Lower lobe of right lung (tissue), 2 donors: ENCODE measurements around the gene MTHFD1L. TPM values are rescaled to one million over a fixed set of nuclear protein-coding genes. Genes with fewer than 3 reads are reported as not detected.

Source experiments
- ATAC-seq, 2 donors: fragments of 200-7000 bp; cut with Tn5 transposase; one replicate each; pipeline ENCODE4 v1.9.1; 2020 to 2022; ENCODE audit warnings: mild to moderate bottlenecking in 2 of 2, moderate library complexity in 2 of 2
- DNase-seq: peaks from one replicate; pipeline ENCODE4 v3.0.0-alpha.2; 2020
- H3K27ac ChIP-seq: fragments of 200-600 bp; one replicate; pipeline ENCODE4 v1.8.0; 2022
- H3K27me3 ChIP-seq: fragments of 200-600 bp; one replicate; pipeline ENCODE4 v1.8.0; 2022; ENCODE audit warnings: low read depth
- H3K36me3 ChIP-seq: fragments of 200-600 bp; one replicate; pipeline ENCODE4 v1.8.0; 2022; ENCODE audit warnings: mild to moderate bottlenecking
- H3K4me1 ChIP-seq: fragments of 200-600 bp; one replicate; pipeline ENCODE4 v1.8.0; 2022
- H3K4me3 ChIP-seq: fragments of 200-600 bp; one replicate; pipeline ENCODE4 v1.8.0; 2022; ENCODE audit warnings: mild to moderate bottlenecking
- H3K9me3 ChIP-seq: fragments of 200-600 bp; one replicate; pipeline ENCODE4 v1.8.0; 2022
- intact Hi-C: fragments of 100-400 bp; cut with DNase I; formaldehyde crosslinking; loops from one replicate; pipeline ENCODE4 v1.11.0; 2022
- total RNA-seq: library from RNA; stranded (reverse); fragmentation: NEBNext Ultra II Directional; extraction: Animal tissue kit (Norgen Biotek cat#: 25700); gene quantifications from one replicate; pipeline ENCODE4 v1.2.1, GENCODE V29; 2021
- TF ChIP-seq, protein P1 (sequence below): fragments of 200-600 bp; IDR thresholded peaks from one replicate; pipeline ENCODE4 v1.8.0; 2022; ENCODE audit warnings: antibody characterized with exemption, mild to moderate bottlenecking
- donor health status: DM: no; HTN: yes; CAD: no; lungs with severe emphysema.

MTHFD1L gene
- total RNA-seq, 1 donor from 2014 or later, result 22.1 TPM

DNA sequence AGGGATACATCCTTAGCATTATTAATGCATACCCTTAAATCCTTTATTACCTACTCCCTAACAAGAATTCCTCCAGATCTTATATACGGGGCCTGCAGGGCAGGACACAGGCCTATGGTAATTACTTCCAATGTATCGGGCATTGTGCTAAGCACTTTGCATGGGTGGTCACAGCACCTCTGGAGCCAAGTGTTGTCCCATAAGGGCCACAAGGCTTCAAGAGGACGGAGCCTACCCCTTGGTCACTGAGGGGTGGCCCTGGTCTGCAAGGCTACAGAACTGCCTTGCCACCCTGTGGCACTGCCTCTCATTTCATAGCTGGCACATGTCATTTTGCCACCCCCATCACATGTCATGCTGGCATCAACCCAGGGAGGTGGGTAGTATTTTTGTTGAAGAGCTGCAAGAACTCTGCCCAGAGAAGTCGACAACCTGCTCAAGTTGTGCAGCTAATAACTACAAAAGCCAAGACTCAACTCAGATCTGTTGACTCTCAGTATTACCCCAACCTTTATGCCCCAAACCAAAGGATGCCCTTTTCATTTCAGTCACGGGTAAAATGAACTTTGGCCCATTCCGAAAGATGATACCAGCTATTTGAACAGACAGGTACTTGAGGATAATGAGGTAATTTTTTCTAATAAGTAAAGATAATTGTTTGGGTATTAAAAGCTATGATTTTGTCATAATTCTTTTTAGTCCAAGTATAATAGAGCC, 230.2 kb downstream of the MTHFD1L start:
- no peak for ATAC-seq
- H3K27me3 ChIP-seq, result no peaks in the 10 kb centered on the region
- no peaks in the 10 kb centered on the region for H3K4me1 ChIP-seq
- no peak overlapping the region for H3K4me3 ChIP-seq
- no peaks in the 10 kb centered on the region for H3K9me3 ChIP-seq
- no peak for DNase-seq
- TF ChIP-seq, protein P1, sequence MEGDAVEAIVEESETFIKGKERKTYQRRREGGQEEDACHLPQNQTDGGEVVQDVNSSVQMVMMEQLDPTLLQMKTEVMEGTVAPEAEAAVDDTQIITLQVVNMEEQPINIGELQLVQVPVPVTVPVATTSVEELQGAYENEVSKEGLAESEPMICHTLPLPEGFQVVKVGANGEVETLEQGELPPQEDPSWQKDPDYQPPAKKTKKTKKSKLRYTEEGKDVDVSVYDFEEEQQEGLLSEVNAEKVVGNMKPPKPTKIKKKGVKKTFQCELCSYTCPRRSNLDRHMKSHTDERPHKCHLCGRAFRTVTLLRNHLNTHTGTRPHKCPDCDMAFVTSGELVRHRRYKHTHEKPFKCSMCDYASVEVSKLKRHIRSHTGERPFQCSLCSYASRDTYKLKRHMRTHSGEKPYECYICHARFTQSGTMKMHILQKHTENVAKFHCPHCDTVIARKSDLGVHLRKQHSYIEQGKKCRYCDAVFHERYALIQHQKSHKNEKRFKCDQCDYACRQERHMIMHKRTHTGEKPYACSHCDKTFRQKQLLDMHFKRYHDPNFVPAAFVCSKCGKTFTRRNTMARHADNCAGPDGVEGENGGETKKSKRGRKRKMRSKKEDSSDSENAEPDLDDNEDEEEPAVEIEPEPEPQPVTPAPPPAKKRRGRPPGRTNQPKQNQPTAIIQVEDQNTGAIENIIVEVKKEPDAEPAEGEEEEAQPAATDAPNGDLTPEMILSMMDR, result no peak
- intact Hi-C loops, result no loop called here
- H3K27ac ChIP-seq, result no peak overlapping the region
- H3K36me3 ChIP-seq, result peaks cover 7% of the 10 kb centered on the region

DNA sequence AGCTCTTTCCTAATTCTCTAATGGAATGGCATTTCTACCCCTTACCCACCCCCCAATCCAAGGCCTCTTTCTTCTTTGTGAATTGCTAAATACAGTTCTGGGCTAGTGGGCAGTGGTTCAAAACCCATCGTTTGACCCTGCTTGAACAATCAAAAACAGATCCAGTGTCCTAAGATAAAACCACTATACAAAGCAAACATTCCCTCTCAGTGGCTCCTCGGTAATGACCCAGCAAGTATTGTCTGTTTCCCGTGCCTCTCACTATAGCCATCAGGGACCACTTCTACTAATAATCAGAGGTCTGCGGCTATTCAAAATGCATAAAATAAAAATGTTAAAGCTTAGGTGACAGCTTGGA, 230.7 kb downstream of the MTHFD1L start:
- intact Hi-C loops, result no loop called here
- Histone ChIP-seq H3K36me3 (peaks cover 7% of the 10 kb centered on the region), H3K27me3 (no peaks in the 10 kb centered on the region), H3K4me1 (no peaks in the 10 kb centered on the region), H3K27ac (no peak overlapping the region), H3K4me3 (no peak overlapping the region), H3K9me3 (no peaks in the 10 kb centered on the region)
- no peak for DNase-seq
- TF ChIP-seq, protein P1, result no peak
- ATAC-seq, result no peak

DNA sequence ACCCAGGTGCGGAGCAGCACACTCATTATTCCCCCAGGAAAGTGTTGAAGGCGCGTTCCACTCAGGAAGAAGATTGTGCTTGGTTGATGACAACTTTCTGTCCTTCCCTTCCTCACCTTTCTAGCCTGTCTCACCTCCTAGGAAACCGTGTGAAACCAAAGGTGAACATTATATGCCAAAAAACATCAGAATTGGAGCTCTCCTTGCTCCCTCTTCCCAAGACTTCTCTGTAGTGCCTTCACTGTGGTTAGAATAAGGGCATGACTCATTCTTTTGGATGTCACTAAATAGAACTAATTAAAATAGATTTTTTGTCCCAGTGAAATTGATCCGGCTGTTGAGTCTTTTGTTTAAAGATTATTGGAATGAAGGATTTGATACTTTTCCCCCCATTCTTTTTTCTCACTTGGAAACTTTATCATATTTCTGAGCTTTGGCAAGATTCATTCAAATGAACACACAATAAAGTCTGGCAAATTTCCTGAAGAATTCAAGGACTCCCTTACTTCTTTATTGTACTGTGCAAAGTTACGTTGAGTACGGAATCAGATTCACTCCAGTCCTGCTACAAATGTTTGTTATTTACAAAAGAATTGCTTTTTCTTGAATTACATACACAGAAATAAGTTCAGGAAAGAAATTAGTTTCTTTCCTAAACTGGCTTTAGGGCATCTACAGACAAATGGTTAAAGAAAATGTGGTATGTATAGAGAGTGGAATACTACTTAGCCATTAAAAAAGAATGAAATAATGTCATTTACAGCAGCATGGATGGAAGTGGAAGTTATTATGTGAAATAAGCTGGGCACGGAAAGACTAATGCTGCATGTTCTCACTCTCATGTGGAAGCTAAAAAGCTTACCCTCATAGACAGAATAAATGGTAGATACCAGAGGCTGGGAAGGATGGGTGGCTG, 231.4 kb downstream of the MTHFD1L start:
- intact Hi-C loops, result no loop called here
- Histone ChIP-seq H3K27ac (no peak overlapping the region), H3K9me3 (no peaks in the 10 kb centered on the region), H3K27me3 (no peaks in the 10 kb centered on the region), H3K36me3 (peaks cover 7% of the 10 kb centered on the region), H3K4me3 (no peak overlapping the region), H3K4me1 (no peaks in the 10 kb centered on the region)
- TF ChIP-seq, protein P1, result no peak
- ATAC-seq (no peak), DNase-seq (no peak)

DNA sequence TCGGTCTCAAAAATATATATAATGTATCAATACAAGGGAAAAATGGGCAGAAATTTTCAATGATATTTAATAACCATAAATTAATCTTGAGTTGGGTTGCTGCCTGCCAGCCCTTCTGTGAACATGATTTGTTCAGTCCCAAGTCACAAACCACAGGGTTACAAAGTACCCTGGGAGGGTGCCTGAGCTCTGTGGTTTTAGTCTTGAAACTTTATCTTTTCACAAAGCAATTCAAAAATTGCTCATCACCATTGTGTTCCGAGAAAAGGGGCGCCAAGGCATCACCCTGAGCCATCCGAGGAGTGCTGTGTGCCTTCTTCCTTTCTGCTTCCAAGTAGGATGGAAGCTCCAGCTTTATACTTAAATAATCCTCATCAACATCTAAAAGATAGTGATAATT, 232.7 kb downstream of the MTHFD1L start:
- ATAC-seq, result no peak
- intact Hi-C loops, result no loop called here
- Histone ChIP-seq H3K36me3 (peaks cover 3% of the 10 kb centered on the region), H3K9me3 (no peaks in the 10 kb centered on the region), H3K27ac (no peak overlapping the region), H3K4me3 (no peak overlapping the region), H3K4me1 (no peaks in the 10 kb centered on the region), H3K27me3 (no peaks in the 10 kb centered on the region)
- TF ChIP-seq, protein P1, result no peak
- DNase-seq, result no peak

DNA sequence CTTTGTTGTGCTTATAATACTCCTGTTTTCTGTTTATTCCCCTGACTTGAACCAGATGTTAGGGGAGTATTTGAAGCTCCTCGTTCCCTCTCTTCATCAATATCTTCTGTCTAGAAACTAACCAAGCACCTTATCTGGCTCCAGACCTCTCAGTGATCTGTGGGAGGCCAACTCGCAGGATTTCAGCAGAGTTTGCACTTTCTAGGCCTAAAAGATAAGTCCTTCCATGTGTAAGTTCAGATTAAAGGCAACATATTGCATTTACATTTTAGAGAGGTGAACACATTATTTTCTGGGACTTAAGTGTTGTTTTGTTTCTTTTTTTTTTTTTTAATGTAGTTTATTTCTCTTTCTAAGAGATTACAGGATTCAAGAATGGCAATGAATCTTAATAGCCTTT, 234.8 kb downstream of the MTHFD1L start:
- H3K9me3 ChIP-seq, result no peaks in the 10 kb centered on the region
- intact Hi-C loops, result no loop called here
- no peak for ATAC-seq

More for the DNA sequence above, 234.8 kb downstream of the MTHFD1L start:
- Histone ChIP-seq H3K4me1 (no peaks in the 10 kb centered on the region), H3K4me3 (no peak overlapping the region), H3K36me3 (no peaks in the 10 kb centered on the region), H3K27ac (no peak overlapping the region), H3K27me3 (no peaks in the 10 kb centered on the region)
- TF ChIP-seq, protein P1, result no peak
- DNase-seq, result no peak
